A673 (cell line): ENCODE data around the gene CTXND1.

ENCODE experiments used
- CTCF ChIP-seq: fragments of 300-800, 200-600 bp; sonication (generic); conservative IDR thresholded peaks from 2 replicates; pipeline ENCODE4 v1.5.1; 2017; ENCODE audit warnings: low read depth, mild to moderate bottlenecking, antibody characterized with exemption, low read length, moderate library complexity, mixed read lengths
- EZH2 ChIP-seq: fragments of 200-600 bp; sonication (generic); IDR thresholded peaks from 2 replicates; pipeline ENCODE4 v1.6.1; 2017; ENCODE audit warnings: borderline replicate concordance, low read depth, mild to moderate bottlenecking, mixed read lengths, antibody characterized with exemption, low read length; ENCODE audit not compliant: poor library complexity, severe bottlenecking

- TF ChIP-seq CTCF: no peak
- no peak for TF ChIP-seq EZH2
Observed at GRCh38 chr15:80159301-80159700, 92.7 kb downstream of the CTXND1 start.
